HepG2 (cell line): ENCODE measurements around the gene EFEMP2. TPM values are rescaled to one million over a fixed set of nuclear protein-coding genes. Genes with fewer than 3 reads are reported as not detected.

Experiments
- ARID2 ChIP-seq: sonication (generic); formaldehyde crosslinking; IDR thresholded peaks from 2 replicates; pipeline ENCODE4 v1.8.1; 2022; ENCODE audit warnings: mild to moderate bottlenecking, missing genetic modification reagents, borderline replicate concordance
- CC2D1A ChIP-seq: sonication (generic); formaldehyde crosslinking; IDR thresholded peaks from 2 replicates; pipeline ENCODE4 v1.8.1; 2023; ENCODE audit warnings: mild to moderate bottlenecking, missing genetic modification reagents
- CENPT ChIP-seq: sonication (generic); formaldehyde crosslinking; IDR thresholded peaks from 2 replicates; pipeline ENCODE4 v1.8.0; 2022; ENCODE audit warnings: low read depth, mild to moderate bottlenecking, moderate library complexity, missing genetic modification reagents
- GABPB1 ChIP-seq: IDR thresholded peaks from 2 replicates; pipeline ENCODE4 v1.6.1; 2016; ENCODE audit warnings: mild to moderate bottlenecking, missing genetic modification reagents, moderate library complexity, missing compliant biosample characterization
- GATAD1 ChIP-seq: IDR thresholded peaks from 2 replicates; pipeline ENCODE4 v1.6.1; 2016; ENCODE audit warnings: missing genetic modification reagents, missing compliant biosample characterization
- KAT8 ChIP-seq: IDR thresholded peaks from 2 replicates; pipeline ENCODE4 v1.6.1; 2016; ENCODE audit warnings: missing genetic modification reagents, missing compliant biosample characterization
- MAZ ChIP-seq, 2 experiments: sonication (generic) in 1 of 2; formaldehyde crosslinking in 1 of 2; IDR thresholded peaks; 2 replicates each; pipeline versions ENCODE4 v1.5.0 to v1.6.1; 2012 to 2020; ENCODE audit warnings: low read depth in 2 of 2, mild to moderate bottlenecking in 2 of 2, borderline replicate concordance in 1 of 2, improper control_type of control experiment in 1 of 2, low read length in 1 of 2, missing genetic modification reagents in 1 of 2, moderate library complexity in 1 of 2
- MEF2D ChIP-seq: sonication (generic); formaldehyde crosslinking; IDR thresholded peaks from 2 replicates; pipeline ENCODE4 v1.5.1; 2020; ENCODE audit warnings: mild to moderate bottlenecking, missing genetic modification reagents
- NFIB ChIP-seq: sonication (generic); formaldehyde crosslinking; IDR thresholded peaks from 2 replicates; pipeline ENCODE4 v1.9.0; 2021; ENCODE audit warnings: missing genetic modification reagents, mild to moderate bottlenecking, borderline replicate concordance
- RBM22 ChIP-seq: fragments of 200-400 bp; formaldehyde crosslinking; optimal IDR thresholded peaks from 2 replicates; pipeline ENCODE3; 2017; ENCODE audit warnings: mild to moderate bottlenecking, low read length, moderate library complexity
- SETDB1 ChIP-seq: sonication (generic); formaldehyde crosslinking; IDR thresholded peaks from 2 replicates; pipeline ENCODE4 v1.5.1; 2020; ENCODE audit warnings: missing genetic modification reagents, mild to moderate bottlenecking, borderline replicate concordance
- SMAD3 ChIP-seq: sonication (generic); formaldehyde crosslinking; IDR thresholded peaks from 2 replicates; pipeline ENCODE4 v1.4.0; 2020; ENCODE audit warnings: missing genetic modification reagents
- YEATS4 ChIP-seq: sonication (generic); formaldehyde crosslinking; IDR thresholded peaks from 2 replicates; pipeline ENCODE4 v1.4.0; 2020; ENCODE audit warnings: missing genetic modification reagents, borderline replicate concordance
- ZBTB20 ChIP-seq: sonication (generic); formaldehyde crosslinking; IDR thresholded peaks from 2 replicates; pipeline ENCODE4 v1.8.1; 2023; ENCODE audit warnings: missing genetic modification reagents, low read depth, mild to moderate bottlenecking, borderline replicate concordance
- ZBTB3 ChIP-seq: sonication (generic); formaldehyde crosslinking; IDR thresholded peaks from 2 replicates; pipeline ENCODE4 v1.4.0; 2020; ENCODE audit warnings: low read depth, mild to moderate bottlenecking, moderate library complexity, missing genetic modification reagents, borderline replicate concordance
- ZBTB7B ChIP-seq: sonication (generic); formaldehyde crosslinking; IDR thresholded peaks from 2 replicates; pipeline ENCODE4 v1.4.0; 2020; ENCODE audit warnings: missing genetic modification reagents
- ZFY ChIP-seq: sonication (generic); formaldehyde crosslinking; IDR thresholded peaks from 2 replicates; pipeline ENCODE4 v1.4.0; 2020; ENCODE audit warnings: missing genetic modification reagents
- ZMYM2 ChIP-seq: sonication (generic); formaldehyde crosslinking; IDR thresholded peaks from 2 replicates; pipeline ENCODE4 v1.8.0; 2022; ENCODE audit warnings: mild to moderate bottlenecking, missing genetic modification reagents
- ZNF589 ChIP-seq: sonication (generic); formaldehyde crosslinking; conservative IDR thresholded peaks from 2 replicates; pipeline ENCODE4 v1.8.0; 2022; ENCODE audit warnings: mild to moderate bottlenecking, moderate library complexity, missing genetic modification reagents
- ZNF607 ChIP-seq: sonication (generic); formaldehyde crosslinking; IDR thresholded peaks from 2 replicates; pipeline ENCODE4 v1.5.1; 2020; ENCODE audit warnings: missing genetic modification reagents, mild to moderate bottlenecking, borderline replicate concordance
- ZNF616 ChIP-seq: sonication (generic); formaldehyde crosslinking; IDR thresholded peaks from 2 replicates; pipeline ENCODE4 v1.5.0; 2020; ENCODE audit warnings: low read depth, mild to moderate bottlenecking, missing genetic modification reagents
- ZNF670 ChIP-seq: sonication (generic); formaldehyde crosslinking; IDR thresholded peaks from 2 replicates; pipeline ENCODE4 v1.8.0; 2022; ENCODE audit warnings: mild to moderate bottlenecking, missing genetic modification reagents, borderline replicate concordance
- polyA plus RNA-seq, 8 experiments: library from polyadenylated mRNA; depleted of rRNA in 3 of 8; stranded (reverse) in 7 of 8; unstranded in 1 of 8; fragments of >200 nt; fragmentation: Illumina TruSeq in 4 of 8; extraction: Trizol in 4 of 8; gene quantifications; 2 replicates each; pipeline versions ENCODE4 v1.2.1 to v1.2.3, GENCODE V29; 2011 to 2016; ENCODE audit warnings: low read depth in 4 of 8, missing spikeins in 1 of 8, mixed read lengths in 1 of 8; ENCODE audit not compliant: insufficient read depth in 1 of 8
- total RNA-seq, 5 experiments: library from RNA; depleted of rRNA; stranded (reverse); fragments of >200 nt; fragmentation: Illumina TruSeq; extraction: Trizol; gene quantifications; 2 replicates each; pipeline ENCODE4 v1.2.3, GENCODE V29; 2016; ENCODE audit warnings: low read depth in 1 of 5
- TF ChIP-seq, protein P1 (sequence below): sonication (generic); formaldehyde crosslinking; conservative IDR thresholded peaks from 2 replicates; pipeline ENCODE4 v1.5.0; 2020; ENCODE audit warnings: missing genetic modification reagents
- TF ChIP-seq, protein P2 (sequence below): sonication (generic); formaldehyde crosslinking; IDR thresholded peaks from 2 replicates; pipeline ENCODE4 v1.8.0; 2022; ENCODE audit warnings: missing genetic modification reagents, mild to moderate bottlenecking, borderline replicate concordance
- TF ChIP-seq, protein P3 (sequence below): sonication (generic); formaldehyde crosslinking; IDR thresholded peaks from 2 replicates; pipeline ENCODE4 v1.5.0; 2020; ENCODE audit warnings: missing genetic modification reagents

EFEMP2 gene
- total and polyA plus RNA-seq, 2 of the 13 experiments (the other 11 are each of a cell fraction or from before 2014, with no cell fraction given), result 7.4 to 29.7 TPM

DNA sequence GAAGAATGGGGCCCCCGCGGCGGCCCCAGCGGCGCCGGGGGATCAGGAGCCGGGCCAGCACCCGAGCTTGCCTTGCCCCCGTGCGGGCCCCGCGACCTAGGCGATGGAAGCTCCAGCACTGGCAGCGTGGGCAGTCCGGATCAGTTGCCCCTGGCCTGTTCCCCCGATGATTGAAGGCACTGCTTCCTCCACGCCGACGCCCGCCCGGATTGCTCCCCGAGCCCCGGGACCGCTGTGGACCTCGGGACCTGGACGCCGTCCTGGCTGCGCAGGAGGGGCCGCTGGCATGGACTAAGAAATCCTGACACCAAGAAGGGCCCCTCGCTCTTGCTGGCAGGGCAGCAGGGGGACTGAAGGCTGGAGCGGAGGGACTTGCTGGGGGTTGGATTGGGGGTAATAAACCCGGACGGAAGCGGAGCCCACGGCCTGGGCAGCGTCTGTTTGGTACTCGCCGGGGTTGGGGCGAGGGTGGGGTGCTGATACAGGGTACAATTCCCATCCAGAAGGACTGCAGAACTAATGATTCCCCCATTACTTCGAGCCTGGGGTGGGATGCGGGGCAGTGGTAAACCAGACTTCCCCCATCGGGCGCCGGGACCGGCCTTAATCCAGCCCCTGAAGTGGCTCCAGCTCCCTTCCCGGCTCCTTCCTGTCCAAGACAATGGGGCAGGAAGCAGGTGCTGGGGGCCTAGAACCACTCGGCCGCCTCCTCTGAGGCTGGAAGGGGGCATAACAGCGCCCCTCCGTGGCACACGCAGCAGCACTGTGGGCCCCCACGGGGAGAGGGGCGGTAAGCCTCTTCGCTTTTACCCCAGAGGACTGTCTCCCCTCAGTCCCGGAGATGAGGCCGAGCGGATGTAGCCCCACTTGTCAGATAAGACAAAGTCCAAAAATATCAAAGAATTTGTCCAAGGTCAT lies 18.9 kb upstream of the EFEMP2 start (continued):
- TF ChIP-seq ZNF670 (CRISPR knock-in tag) (no peak), ZMYM2 (CRISPR knock-in tag) (0 out of 2 replicates have a peak, but pooled peaks have one; percentile 38), MEF2D (CRISPR knock-in tag) (peak; percentile 71), ZBTB7B (peak; percentile 96), ARID2 (CRISPR knock-in tag) (no peak), CENPT (CRISPR knock-in tag) (peak; percentile 75; the same call in 1 of the 2 replicates), GABPB1 (CRISPR knock-in tag) (peak; percentile 37; the same call in 1 of the 2 replicates), NFIB (CRISPR knock-in tag) (no peak), ZNF589 (no peak), SMAD3 (peak; percentile 27; the same call in 1 of the 2 replicates), CC2D1A (CRISPR knock-in tag) (no peak), ZBTB20 (CRISPR knock-in tag) (0 out of 2 replicates have a peak, but pooled peaks have one; percentile 24), YEATS4 (peak; percentile 70; the same call in 1 of the 2 replicates), MAZ (IDR thresholded peaks at IDR 0.05; ENCODE audit: borderline replicate concordance, low read depth, low read length) (peak; percentile 38; the same call in 1 of the 2 replicates), MAZ (CRISPR knock-in tag; IDR thresholded peaks at IDR 0.05; ENCODE audit: low read depth) (peak; percentile 81; the same call in 1 of the 2 replicates), KAT8 (CRISPR knock-in tag) (peak; percentile 49), RBM22 (peak; percentile 82), ZBTB3 (no peak), ZNF616 (CRISPR knock-in tag) (peak; percentile 67; the same call in 1 of the 2 replicates), SETDB1 (CRISPR knock-in tag) (no peak), ZNF607 (peak; percentile 54; the same call in 1 of the 2 replicates), GATAD1 (peak; percentile 60; the same call in 1 of the 2 replicates), ZFY (peak; percentile 68)
- TF ChIP-seq, protein P1, sequence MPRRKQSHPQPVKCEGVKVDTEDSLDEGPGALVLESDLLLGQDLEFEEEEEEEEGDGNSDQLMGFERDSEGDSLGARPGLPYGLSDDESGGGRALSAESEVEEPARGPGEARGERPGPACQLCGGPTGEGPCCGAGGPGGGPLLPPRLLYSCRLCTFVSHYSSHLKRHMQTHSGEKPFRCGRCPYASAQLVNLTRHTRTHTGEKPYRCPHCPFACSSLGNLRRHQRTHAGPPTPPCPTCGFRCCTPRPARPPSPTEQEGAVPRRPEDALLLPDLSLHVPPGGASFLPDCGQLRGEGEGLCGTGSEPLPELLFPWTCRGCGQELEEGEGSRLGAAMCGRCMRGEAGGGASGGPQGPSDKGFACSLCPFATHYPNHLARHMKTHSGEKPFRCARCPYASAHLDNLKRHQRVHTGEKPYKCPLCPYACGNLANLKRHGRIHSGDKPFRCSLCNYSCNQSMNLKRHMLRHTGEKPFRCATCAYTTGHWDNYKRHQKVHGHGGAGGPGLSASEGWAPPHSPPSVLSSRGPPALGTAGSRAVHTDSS, result no peak
- TF ChIP-seq, protein P2, sequence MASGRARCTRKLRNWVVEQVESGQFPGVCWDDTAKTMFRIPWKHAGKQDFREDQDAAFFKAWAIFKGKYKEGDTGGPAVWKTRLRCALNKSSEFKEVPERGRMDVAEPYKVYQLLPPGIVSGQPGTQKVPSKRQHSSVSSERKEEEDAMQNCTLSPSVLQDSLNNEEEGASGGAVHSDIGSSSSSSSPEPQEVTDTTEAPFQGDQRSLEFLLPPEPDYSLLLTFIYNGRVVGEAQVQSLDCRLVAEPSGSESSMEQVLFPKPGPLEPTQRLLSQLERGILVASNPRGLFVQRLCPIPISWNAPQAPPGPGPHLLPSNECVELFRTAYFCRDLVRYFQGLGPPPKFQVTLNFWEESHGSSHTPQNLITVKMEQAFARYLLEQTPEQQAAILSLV (CRISPR knock-in tag), result 0 out of 2 replicates have a peak, but pooled peaks have one; percentile 21
- TF ChIP-seq, protein P3, sequence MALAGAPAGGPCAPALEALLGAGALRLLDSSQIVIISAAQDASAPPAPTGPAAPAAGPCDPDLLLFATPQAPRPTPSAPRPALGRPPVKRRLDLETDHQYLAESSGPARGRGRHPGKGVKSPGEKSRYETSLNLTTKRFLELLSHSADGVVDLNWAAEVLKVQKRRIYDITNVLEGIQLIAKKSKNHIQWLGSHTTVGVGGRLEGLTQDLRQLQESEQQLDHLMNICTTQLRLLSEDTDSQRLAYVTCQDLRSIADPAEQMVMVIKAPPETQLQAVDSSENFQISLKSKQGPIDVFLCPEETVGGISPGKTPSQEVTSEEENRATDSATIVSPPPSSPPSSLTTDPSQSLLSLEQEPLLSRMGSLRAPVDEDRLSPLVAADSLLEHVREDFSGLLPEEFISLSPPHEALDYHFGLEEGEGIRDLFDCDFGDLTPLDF, result no peak
